ENCODE data around the gene PTTG1. TPM values are rescaled to one million over a fixed set of nuclear protein-coding genes. Genes with fewer than 3 reads are reported as not detected.

PTTG1 gene
- total and polyA plus RNA-seq, 4 donors, result 0.75 to 84.0 (median 5.6) TPM

DNA sequence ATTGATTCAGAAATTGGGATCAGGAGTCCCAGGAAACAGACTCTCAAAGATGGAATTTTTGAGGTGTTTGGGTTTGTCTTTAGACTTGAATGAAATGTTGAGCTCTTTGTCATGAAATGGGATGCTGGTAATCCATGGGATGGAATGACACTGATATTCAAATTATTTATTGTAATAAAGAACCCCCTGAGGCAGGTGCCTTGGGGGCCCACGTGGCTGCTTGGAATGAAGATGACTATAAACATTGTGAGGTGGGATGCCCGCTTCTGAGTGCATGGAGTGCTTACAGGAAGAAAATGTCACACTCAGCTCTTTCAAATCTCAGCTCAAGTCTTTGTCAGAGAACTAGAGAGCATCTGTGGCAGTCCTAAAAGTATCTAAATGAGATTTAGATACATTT is 41.6 kb upstream of the PTTG1 start:
- no peak for DNase-seq (ENCODE audit: low spot score)
- Histone ChIP-seq H3K36me3 (ENCODE audit: control insufficient read depth in 4 of 4, insufficient read depth in 3 of 4, low read depth in 1 of 4, low read length in 3 of 4) (no peaks in the 10 kb centered on the region), H3K4me3 (ENCODE audit: low read depth in 1 of 3, low read length in 3 of 3) (no peak overlapping the region), H3K27me3 (ENCODE audit: control insufficient read depth in 4 of 4, insufficient read depth in 4 of 4, low read length in 3 of 4) (peaks cover 0 to 3% (median 0%) of the 10 kb centered on the region in 4 donors), H3K4me1 (ENCODE audit: control insufficient read depth in 4 of 4, insufficient read depth in 4 of 4, low read length in 3 of 4) (no peaks in the 10 kb centered on the region), H3K9ac (ENCODE audit: low read depth in 1 of 2, low read length in 2 of 2) (no peak overlapping the region), H3K27ac (ENCODE audit: low read depth in 1 of 2, low read length in 2 of 2) (no peak overlapping the region), H3K9me3 (ENCODE audit: control insufficient read depth in 4 of 4, low read length in 3 of 4) (no peaks in the 10 kb centered on the region)
- WGBS, result 76% methylated on average over 2 of the region's 2 CpGs
- TF ChIP-seq RXRA (IDR thresholded peaks at IDR 0.05), result no peak
- TF ChIP-seq EGR1 (IDR thresholded peaks at IDR 0.05; ENCODE audit: low read depth in 2 of 2), result no peak
- no peak for TF ChIP-seq NR2F2 (IDR thresholded peaks at IDR 0.05)
- TF ChIP-seq, protein P1, sequence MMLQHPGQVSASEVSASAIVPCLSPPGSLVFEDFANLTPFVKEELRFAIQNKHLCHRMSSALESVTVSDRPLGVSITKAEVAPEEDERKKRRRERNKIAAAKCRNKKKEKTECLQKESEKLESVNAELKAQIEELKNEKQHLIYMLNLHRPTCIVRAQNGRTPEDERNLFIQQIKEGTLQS (IDR thresholded peaks at IDR 0.05), result no peak
- TF ChIP-seq HNF4A (conservative IDR thresholded peaks at IDR 0.05), result no peak
- no peak for TF ChIP-seq TAF1 (conservative IDR thresholded peaks at IDR 0.05)
- TF ChIP-seq FOXA1 (IDR thresholded peaks at IDR 0.05), result no peak
- TF ChIP-seq GABPA (IDR thresholded peaks at IDR 0.05 in 1 of 2, conservative IDR thresholded peaks at IDR 0.05 in 1 of 2), result no peak
- no peak for TF ChIP-seq SP1 (IDR thresholded peaks at IDR 0.05)
- TF ChIP-seq, protein P2, sequence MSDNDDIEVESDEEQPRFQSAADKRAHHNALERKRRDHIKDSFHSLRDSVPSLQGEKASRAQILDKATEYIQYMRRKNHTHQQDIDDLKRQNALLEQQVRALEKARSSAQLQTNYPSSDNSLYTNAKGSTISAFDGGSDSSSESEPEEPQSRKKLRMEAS (IDR thresholded peaks at IDR 0.05), result no peak
- no peak for TF ChIP-seq RAD21 (IDR thresholded peaks at IDR 0.05)
- no peak for TF ChIP-seq YY1 (IDR thresholded peaks at IDR 0.05)
- no peak for TF ChIP-seq JUND (IDR thresholded peaks at IDR 0.05)
- TF ChIP-seq, protein P3, sequence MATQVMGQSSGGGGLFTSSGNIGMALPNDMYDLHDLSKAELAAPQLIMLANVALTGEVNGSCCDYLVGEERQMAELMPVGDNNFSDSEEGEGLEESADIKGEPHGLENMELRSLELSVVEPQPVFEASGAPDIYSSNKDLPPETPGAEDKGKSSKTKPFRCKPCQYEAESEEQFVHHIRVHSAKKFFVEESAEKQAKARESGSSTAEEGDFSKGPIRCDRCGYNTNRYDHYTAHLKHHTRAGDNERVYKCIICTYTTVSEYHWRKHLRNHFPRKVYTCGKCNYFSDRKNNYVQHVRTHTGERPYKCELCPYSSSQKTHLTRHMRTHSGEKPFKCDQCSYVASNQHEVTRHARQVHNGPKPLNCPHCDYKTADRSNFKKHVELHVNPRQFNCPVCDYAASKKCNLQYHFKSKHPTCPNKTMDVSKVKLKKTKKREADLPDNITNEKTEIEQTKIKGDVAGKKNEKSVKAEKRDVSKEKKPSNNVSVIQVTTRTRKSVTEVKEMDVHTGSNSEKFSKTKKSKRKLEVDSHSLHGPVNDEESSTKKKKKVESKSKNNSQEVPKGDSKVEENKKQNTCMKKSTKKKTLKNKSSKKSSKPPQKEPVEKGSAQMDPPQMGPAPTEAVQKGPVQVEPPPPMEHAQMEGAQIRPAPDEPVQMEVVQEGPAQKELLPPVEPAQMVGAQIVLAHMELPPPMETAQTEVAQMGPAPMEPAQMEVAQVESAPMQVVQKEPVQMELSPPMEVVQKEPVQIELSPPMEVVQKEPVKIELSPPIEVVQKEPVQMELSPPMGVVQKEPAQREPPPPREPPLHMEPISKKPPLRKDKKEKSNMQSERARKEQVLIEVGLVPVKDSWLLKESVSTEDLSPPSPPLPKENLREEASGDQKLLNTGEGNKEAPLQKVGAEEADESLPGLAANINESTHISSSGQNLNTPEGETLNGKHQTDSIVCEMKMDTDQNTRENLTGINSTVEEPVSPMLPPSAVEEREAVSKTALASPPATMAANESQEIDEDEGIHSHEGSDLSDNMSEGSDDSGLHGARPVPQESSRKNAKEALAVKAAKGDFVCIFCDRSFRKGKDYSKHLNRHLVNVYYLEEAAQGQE (IDR thresholded peaks at IDR 0.05), result no peak
- no peak for TF ChIP-seq FOXA2 (IDR thresholded peaks at IDR 0.05)

DNA sequence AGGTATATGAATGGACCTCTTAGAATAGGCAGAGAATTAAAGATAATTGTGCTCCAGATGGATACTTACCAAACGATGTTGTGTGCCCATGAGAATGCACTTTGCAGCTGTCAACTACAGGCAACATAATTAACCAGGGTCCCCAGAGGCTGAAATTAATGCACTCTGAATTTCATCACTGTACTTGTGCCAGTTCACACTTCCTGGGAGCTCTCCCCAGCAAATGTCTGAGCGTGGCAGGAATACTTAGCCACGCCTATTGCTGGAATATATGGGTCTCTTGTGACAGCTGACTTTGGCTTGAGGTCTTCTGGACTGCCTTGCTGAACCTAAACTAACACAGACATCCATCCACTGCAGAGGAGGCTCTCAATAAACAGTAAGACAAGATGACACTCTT is 39.3 kb upstream of the PTTG1 start:
- WGBS, result 71% methylated on average over 3 of the region's 3 CpGs
- Histone ChIP-seq H3K4me3 (ENCODE audit: low read depth in 1 of 3, low read length in 3 of 3) (no peak overlapping the region), H3K36me3 (ENCODE audit: control insufficient read depth in 4 of 4, insufficient read depth in 3 of 4, low read depth in 1 of 4, low read length in 3 of 4) (no peaks in the 10 kb centered on the region), H3K27ac (ENCODE audit: low read depth in 1 of 2, low read length in 2 of 2) (no peak overlapping the region), H3K4me1 (ENCODE audit: control insufficient read depth in 4 of 4, insufficient read depth in 4 of 4, low read length in 3 of 4) (no peaks in the 10 kb centered on the region), H3K9me3 (ENCODE audit: control insufficient read depth in 4 of 4, low read length in 3 of 4) (peaks cover 0 to 6% (median 2%) of the 10 kb centered on the region in 4 donors), H3K27me3 (ENCODE audit: control insufficient read depth in 4 of 4, insufficient read depth in 4 of 4, low read length in 3 of 4) (no peaks in the 10 kb centered on the region), H3K9ac (ENCODE audit: low read depth in 1 of 2, low read length in 2 of 2) (no peak overlapping the region)
- DNase-seq (ENCODE audit: low spot score), result no peak
- TF ChIP-seq EGR1 (IDR thresholded peaks at IDR 0.05; ENCODE audit: low read depth in 2 of 2) (no peak), RAD21 (IDR thresholded peaks at IDR 0.05) (no peak), RXRA (IDR thresholded peaks at IDR 0.05) (no peak), YY1 (IDR thresholded peaks at IDR 0.05) (no peak), HNF4A (conservative IDR thresholded peaks at IDR 0.05) (no peak), GABPA (IDR thresholded peaks at IDR 0.05 in 1 of 2, conservative IDR thresholded peaks at IDR 0.05 in 1 of 2) (no peak), HNF4G (IDR thresholded peaks at IDR 0.05) (no peak), TAF1 (conservative IDR thresholded peaks at IDR 0.05) (no peak)
- TF ChIP-seq, protein P3 (IDR thresholded peaks at IDR 0.05), result no peak
- TF ChIP-seq, protein P4, sequence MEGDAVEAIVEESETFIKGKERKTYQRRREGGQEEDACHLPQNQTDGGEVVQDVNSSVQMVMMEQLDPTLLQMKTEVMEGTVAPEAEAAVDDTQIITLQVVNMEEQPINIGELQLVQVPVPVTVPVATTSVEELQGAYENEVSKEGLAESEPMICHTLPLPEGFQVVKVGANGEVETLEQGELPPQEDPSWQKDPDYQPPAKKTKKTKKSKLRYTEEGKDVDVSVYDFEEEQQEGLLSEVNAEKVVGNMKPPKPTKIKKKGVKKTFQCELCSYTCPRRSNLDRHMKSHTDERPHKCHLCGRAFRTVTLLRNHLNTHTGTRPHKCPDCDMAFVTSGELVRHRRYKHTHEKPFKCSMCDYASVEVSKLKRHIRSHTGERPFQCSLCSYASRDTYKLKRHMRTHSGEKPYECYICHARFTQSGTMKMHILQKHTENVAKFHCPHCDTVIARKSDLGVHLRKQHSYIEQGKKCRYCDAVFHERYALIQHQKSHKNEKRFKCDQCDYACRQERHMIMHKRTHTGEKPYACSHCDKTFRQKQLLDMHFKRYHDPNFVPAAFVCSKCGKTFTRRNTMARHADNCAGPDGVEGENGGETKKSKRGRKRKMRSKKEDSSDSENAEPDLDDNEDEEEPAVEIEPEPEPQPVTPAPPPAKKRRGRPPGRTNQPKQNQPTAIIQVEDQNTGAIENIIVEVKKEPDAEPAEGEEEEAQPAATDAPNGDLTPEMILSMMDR (IDR thresholded peaks at IDR 0.05; ENCODE audit: low read depth, low read length, missing input control), result no peak
- TF ChIP-seq, protein P5, sequence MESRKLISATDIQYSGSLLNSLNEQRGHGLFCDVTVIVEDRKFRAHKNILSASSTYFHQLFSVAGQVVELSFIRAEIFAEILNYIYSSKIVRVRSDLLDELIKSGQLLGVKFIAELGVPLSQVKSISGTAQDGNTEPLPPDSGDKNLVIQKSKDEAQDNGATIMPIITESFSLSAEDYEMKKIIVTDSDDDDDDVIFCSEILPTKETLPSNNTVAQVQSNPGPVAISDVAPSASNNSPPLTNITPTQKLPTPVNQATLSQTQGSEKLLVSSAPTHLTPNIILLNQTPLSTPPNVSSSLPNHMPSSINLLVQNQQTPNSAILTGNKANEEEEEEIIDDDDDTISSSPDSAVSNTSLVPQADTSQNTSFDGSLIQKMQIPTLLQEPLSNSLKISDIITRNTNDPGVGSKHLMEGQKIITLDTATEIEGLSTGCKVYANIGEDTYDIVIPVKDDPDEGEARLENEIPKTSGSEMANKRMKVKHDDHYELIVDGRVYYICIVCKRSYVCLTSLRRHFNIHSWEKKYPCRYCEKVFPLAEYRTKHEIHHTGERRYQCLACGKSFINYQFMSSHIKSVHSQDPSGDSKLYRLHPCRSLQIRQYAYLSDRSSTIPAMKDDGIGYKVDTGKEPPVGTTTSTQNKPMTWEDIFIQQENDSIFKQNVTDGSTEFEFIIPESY (IDR thresholded peaks at IDR 0.05), result no peak
- TF ChIP-seq, protein P2 (IDR thresholded peaks at IDR 0.05), result no peak

All from liver (tissue), 9 donors.